Mesothelial cell of epicardium (in vitro differentiated cells): ENCODE measurements around the gene MED12. TPM values are rescaled to one million over a fixed set of nuclear protein-coding genes. Genes with fewer than 3 reads are reported as not detected.
"Not testable (repeated sequence)": the region's sequence is repeated elsewhere in the genome, so short reads cannot be mapped to it uniquely, and the experiment has no call there.

Experiments used
- DNase-seq, 2 experiments: peaks; one replicate each; pipeline ENCODE4 v3.0.0; 2021; ENCODE audit warnings: low spot score in 2 of 2; ENCODE audit not compliant: unreplicated experiment in 2 of 2
- H3K27ac Mint-ChIP-seq: 2 replicates; pipeline ENCODE4 v1.8.0; 2021; ENCODE audit warnings: mixed read lengths
- H3K27me3 Mint-ChIP-seq: 2 replicates; pipeline ENCODE4 v1.8.0; 2021; ENCODE audit warnings: low read depth, mixed read lengths
- H3K36me3 Mint-ChIP-seq: 2 replicates; pipeline ENCODE4 v1.8.0; 2021; ENCODE audit warnings: mixed read lengths
- H3K4me1 Mint-ChIP-seq: 2 replicates; pipeline ENCODE4 v1.8.0; 2021; ENCODE audit warnings: mixed read lengths
- H3K4me3 Mint-ChIP-seq: 2 replicates; pipeline ENCODE4 v1.8.0; 2021; ENCODE audit warnings: mild to moderate bottlenecking, moderate library complexity, mixed read lengths
- H3K9me3 Mint-ChIP-seq: 2 replicates; pipeline ENCODE4 v1.8.0; 2021; ENCODE audit warnings: mixed read lengths
- CTCF ChIP-seq: fragments of 200-600 bp; sonication (generic); IDR thresholded peaks from one replicate; pipeline ENCODE4 v1.5.0; 2021; ENCODE audit warnings: antibody characterized with exemption; ENCODE audit not compliant: unreplicated experiment
- total RNA-seq: library from RNA; stranded (reverse); gene quantifications from 3 replicates; pipeline ENCODE4 v1.2.1, GENCODE V29; 2021

The MED12 gene
- total RNA-seq, 1 donor from 2014 or later = 91.6 TPM

GRCh38 chrX:71177327-71177726 is 58.9 kb downstream of the MED12 start:
- Mint-ChIP-seq H3K4me1 (peaks cover 17% of the 10 kb centered on the region), H3K27me3 (no peaks in the 10 kb centered on the region), H3K36me3 (no peaks in the 10 kb centered on the region), H3K9me3 (peaks cover 16% of the 10 kb centered on the region), H3K4me3 (no peak overlapping the region), H3K27ac (peak overlapping the region; percentile 44)
- TF ChIP-seq CTCF = no peak
- no peak for DNase-seq

GRCh38 chrX:71178908-71179307 is 60.5 kb downstream of the MED12 start:
- Mint-ChIP-seq H3K9me3 (peaks cover 10% of the 10 kb centered on the region), H3K27me3 (no peaks in the 10 kb centered on the region), H3K36me3 (no peaks in the 10 kb centered on the region), H3K27ac (peak overlapping the region; percentile 61), H3K4me3 (no peak overlapping the region), H3K4me1 (peaks cover 33% of the 10 kb centered on the region)
- DNase-seq = peak in 1 of 2 experiments; percentile 47
- TF ChIP-seq CTCF = peak; percentile 44

GRCh38 chrX:71180579-71181265 is 62.3 kb downstream of the MED12 start:
- not testable (repeated sequence) for DNase-seq, H3K27ac Mint-ChIP-seq, H3K4me3 Mint-ChIP-seq, H3K9me3 Mint-ChIP-seq, H3K27me3 Mint-ChIP-seq, H3K36me3 Mint-ChIP-seq
- H3K4me1 Mint-ChIP-seq = peaks cover 40% of the 10 kb centered on the region

- Mint-ChIP-seq H3K4me3 (peak overlapping the region; percentile 77), H3K27ac (peak overlapping the region; percentile 98), H3K36me3 (no peaks in the 10 kb centered on the region), H3K4me1 (peaks cover 40% of the 10 kb centered on the region), H3K27me3 (no peaks in the 10 kb centered on the region), H3K9me3 (no peaks in the 10 kb centered on the region)
- TF ChIP-seq CTCF = no peak
- DNase-seq = no peak
These were observed 63.1 kb downstream of the MED12 start for GRCh38 chrX:71181558-71181909.

- TF ChIP-seq CTCF = no peak
- peak overlapping the region; percentile 77 for H3K4me3 Mint-ChIP-seq
- no peaks in the 10 kb centered on the region for H3K27me3 Mint-ChIP-seq
- H3K36me3 Mint-ChIP-seq = no peaks in the 10 kb centered on the region
- no peaks in the 10 kb centered on the region for H3K9me3 Mint-ChIP-seq
- H3K4me1 Mint-ChIP-seq = peaks cover 39% of the 10 kb centered on the region
- peak overlapping the region; percentile 98 for H3K27ac Mint-ChIP-seq
- DNase-seq = peak; percentile 56 to 71
These were observed 63.8 kb downstream of the MED12 start for GRCh38 chrX:71181910-71182799.

- Mint-ChIP-seq H3K27me3 (no peaks in the 10 kb centered on the region), H3K27ac (peak overlapping the region; percentile 98), H3K4me3 (peak overlapping the region; percentile 77), H3K9me3 (no peaks in the 10 kb centered on the region), H3K4me1 (peaks cover 33% of the 10 kb centered on the region), H3K36me3 (no peaks in the 10 kb centered on the region)
- no peak for DNase-seq
- no peak for TF ChIP-seq CTCF
These were observed 64.5 kb downstream of the MED12 start for GRCh38 chrX:71182871-71183270.
